Neural progenitor cell (in vitro differentiated cells): ENCODE results near the gene EPB41.

Source experiments
- CTCF ChIP-seq: fragments of 200-600 bp; sonication (generic); IDR thresholded peaks from 2 replicates; pipeline ENCODE4 v1.5.1; 2017; ENCODE audit warnings: antibody characterized with exemption, mild to moderate bottlenecking
- EZH2 ChIP-seq: fragments of 200-600 bp; sonication (generic); IDR thresholded peaks from 2 replicates; pipeline ENCODE4 v1.6.1; 2017; ENCODE audit warnings: antibody characterized with exemption, mild to moderate bottlenecking, moderate library complexity
- EZH2phosphoT487 ChIP-seq: fragments of 200-600 bp; sonication (generic); IDR thresholded peaks from 2 replicates; pipeline ENCODE4 v1.6.1; 2017; ENCODE audit warnings: antibody characterized with exemption

DNA sequence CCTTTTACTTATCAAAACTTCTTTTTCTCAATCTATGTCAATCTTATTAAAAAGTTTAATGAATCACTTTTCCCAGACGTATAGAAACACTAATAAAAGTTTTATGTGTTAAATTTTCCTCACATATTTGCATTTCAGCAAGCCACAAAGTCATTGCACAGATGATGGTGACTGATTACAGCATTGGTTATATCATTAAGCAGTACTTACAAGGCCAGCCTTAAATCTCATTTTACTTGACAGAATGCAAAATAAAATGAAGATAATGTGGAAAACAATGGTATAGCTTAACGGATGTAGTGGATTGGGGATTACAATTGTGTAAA, 169.8 kb downstream of the EPB41 start:
- TF ChIP-seq EZH2 (no peak), CTCF (no peak), EZH2phosphoT487 (no peak)
